Body of pancreas (tissue), 4 donors: ENCODE results near the gene ADGRA3. TPM values are rescaled to one million over a fixed set of nuclear protein-coding genes. Genes with fewer than 3 reads are reported as not detected.

Experiments
- ATAC-seq: fragments of 150-250 bp; one replicate; pipeline ENCODE4 v1.9.1; 2016
- DNase-seq, 4 donors: peaks; one replicate each; pipeline ENCODE4 v3.0.0-alpha.2; 2019
- H3K27ac ChIP-seq, 4 donors: fragments of 200-600 bp; sonication (generic); 1 replicate in 3 of 4; 2 replicates in 1 of 4; pipeline versions ENCODE4 v1.5.1 to v1.6.1; 2016 to 2019; ENCODE audit warnings: mild to moderate bottlenecking in 1 of 4, mixed read lengths in 1 of 4, moderate library complexity in 1 of 4
- H3K27me3 ChIP-seq, 2 donors: fragments of 200-600 bp; sonication (generic); one replicate each; pipeline ENCODE4 v1.6.0; 2016; ENCODE audit warnings: mild to moderate bottlenecking in 1 of 2
- H3K36me3 ChIP-seq, 2 donors: fragments of 200-600 bp; sonication (generic); replicated peaks in 1 of 2; 2 replicates each; pipeline ENCODE4 v1.5.1; 2016; ENCODE audit warnings: low read depth in 2 of 2; ENCODE audit not compliant: insufficient read depth in 1 of 2
- H3K4me1 ChIP-seq: fragments of 200-600 bp; sonication (generic); one replicate; pipeline ENCODE4 v1.6.0; 2016
- H3K4me3 ChIP-seq, 2 donors: fragments of 200-600 bp; sonication (generic); 1 replicate in 1 of 2; 2 replicates in 1 of 2; pipeline ENCODE4 v1.5.1; 2016 to 2019
- H3K9me3 ChIP-seq, 3 donors: fragments of 200-600 bp; sonication (generic); 1 replicate in 2 of 3; 2 replicates in 1 of 3; pipeline ENCODE4 v1.5.1; 2016
- POLR2A ChIP-seq, 3 donors: fragments of 450-650 bp; IDR thresholded peaks; one replicate each; pipeline ENCODE4 v1.6.1; 2016; ENCODE audit warnings: antibody characterized with exemption in 3 of 3, mild to moderate bottlenecking in 2 of 3
- WGBS, 2 donors: methylation state at CpG; one replicate each; pipeline ENCODE4 v1.1.5; 2017; 5-methylcytosine and 5-hydroxymethylcytosine counted together
- intact Hi-C: fragments of 100-400 bp; cut with DNase I; formaldehyde crosslinking; loops from one replicate; pipeline ENCODE4 v1.15.1; 2023
- total RNA-seq, 2 donors: library from RNA; depleted of rRNA; stranded (reverse); fragments of >200 nt; gene quantifications; one replicate each; pipeline ENCODE4 v1.1.0, GENCODE V29; 2016
- TF ChIP-seq, protein P1 (sequence below), 7 experiments: fragments of 450-650 bp in 4 of 7; fragments of 200-600 bp in 3 of 7; sonication (generic) in 3 of 7; IDR thresholded peaks; one replicate each; pipeline ENCODE4 v1.5.1; 2016 to 2019; ENCODE audit warnings: antibody characterized with exemption in 7 of 7

Gene ADGRA3
- total RNA-seq, 2 donors from 2014 or later = 29.3 to 45.9 TPM

DNA sequence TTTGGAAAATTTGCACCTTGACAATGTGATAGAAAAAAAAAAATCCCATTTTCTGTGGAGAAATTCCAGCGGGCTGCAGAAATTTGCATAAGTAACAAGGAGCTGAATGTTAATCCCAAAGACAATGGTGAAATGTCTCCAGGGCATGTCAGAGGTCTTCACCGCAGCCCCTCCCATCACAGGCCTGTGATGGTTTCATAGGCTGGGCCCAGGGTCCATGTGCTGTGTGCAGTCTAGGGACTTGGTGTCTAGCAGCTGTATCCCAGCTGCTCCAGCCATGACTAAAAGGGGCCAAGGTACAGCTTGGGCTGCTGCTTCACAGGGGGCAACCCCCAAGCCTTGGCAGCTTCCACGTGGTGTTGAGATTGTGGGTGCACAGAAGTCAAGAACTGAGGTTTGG, 85.2 kb downstream of the ADGRA3 start:
- 67 to 100% methylated on average over 2 to 3 of the region's 3 CpGs for WGBS, 2 donors
- no peak for TF ChIP-seq POLR2A (IDR thresholded peaks at IDR 0.05)
- TF ChIP-seq, protein P1, sequence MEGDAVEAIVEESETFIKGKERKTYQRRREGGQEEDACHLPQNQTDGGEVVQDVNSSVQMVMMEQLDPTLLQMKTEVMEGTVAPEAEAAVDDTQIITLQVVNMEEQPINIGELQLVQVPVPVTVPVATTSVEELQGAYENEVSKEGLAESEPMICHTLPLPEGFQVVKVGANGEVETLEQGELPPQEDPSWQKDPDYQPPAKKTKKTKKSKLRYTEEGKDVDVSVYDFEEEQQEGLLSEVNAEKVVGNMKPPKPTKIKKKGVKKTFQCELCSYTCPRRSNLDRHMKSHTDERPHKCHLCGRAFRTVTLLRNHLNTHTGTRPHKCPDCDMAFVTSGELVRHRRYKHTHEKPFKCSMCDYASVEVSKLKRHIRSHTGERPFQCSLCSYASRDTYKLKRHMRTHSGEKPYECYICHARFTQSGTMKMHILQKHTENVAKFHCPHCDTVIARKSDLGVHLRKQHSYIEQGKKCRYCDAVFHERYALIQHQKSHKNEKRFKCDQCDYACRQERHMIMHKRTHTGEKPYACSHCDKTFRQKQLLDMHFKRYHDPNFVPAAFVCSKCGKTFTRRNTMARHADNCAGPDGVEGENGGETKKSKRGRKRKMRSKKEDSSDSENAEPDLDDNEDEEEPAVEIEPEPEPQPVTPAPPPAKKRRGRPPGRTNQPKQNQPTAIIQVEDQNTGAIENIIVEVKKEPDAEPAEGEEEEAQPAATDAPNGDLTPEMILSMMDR (IDR thresholded peaks at IDR 0.05) = no peak

DNA sequence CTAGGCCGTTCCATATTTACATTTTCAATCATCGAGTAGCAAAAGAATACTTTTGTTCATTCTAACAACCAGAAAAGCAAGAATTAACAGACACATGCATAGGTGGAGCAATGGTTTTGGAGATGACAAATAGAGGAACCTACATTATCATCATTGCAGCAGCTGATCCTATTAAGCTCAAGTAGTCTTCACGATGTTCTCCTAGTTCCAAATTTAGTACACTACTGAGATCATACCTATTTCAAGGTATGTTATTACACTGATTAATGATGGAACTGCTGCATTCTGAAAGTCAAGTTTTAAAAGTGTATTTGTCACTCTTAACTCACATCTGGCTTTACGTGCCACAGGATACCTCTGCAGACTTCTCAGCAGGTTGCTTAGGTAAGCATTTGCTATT, 87.4 kb downstream of the ADGRA3 start:
- peaks cover 0 to 8% of the 10 kb centered on the region in 2 donors for H3K36me3 ChIP-seq
- ATAC-seq (no peak), DNase-seq (no peak)
- 89 to 92% methylated on average over 4 of the region's 4 CpGs for WGBS, 2 donors
- intact Hi-C loops = no loop called here
- no peak overlapping the region for H3K27ac ChIP-seq
- H3K4me1 ChIP-seq = no peaks in the 10 kb centered on the region
- H3K9me3 ChIP-seq = no peaks in the 10 kb centered on the region
- no peaks in the 10 kb centered on the region for H3K27me3 ChIP-seq
- no peak overlapping the region for H3K4me3 ChIP-seq
- TF ChIP-seq POLR2A (IDR thresholded peaks at IDR 0.05) = no peak
- TF ChIP-seq, protein P1 (IDR thresholded peaks at IDR 0.05) = no peak

More for the DNA sequence above, 85.2 kb downstream of the ADGRA3 start:
- DNase-seq (no peak), ATAC-seq (no peak)
- H3K9me3 ChIP-seq = no peaks in the 10 kb centered on the region
- no peak overlapping the region for H3K27ac ChIP-seq
- H3K4me3 ChIP-seq = no peak overlapping the region
- H3K36me3 ChIP-seq = peaks cover 0 to 6% of the 10 kb centered on the region in 2 donors
- intact Hi-C loops = no loop called here
- no peaks in the 10 kb centered on the region for H3K4me1 ChIP-seq
- no peaks in the 10 kb centered on the region for H3K27me3 ChIP-seq

DNA sequence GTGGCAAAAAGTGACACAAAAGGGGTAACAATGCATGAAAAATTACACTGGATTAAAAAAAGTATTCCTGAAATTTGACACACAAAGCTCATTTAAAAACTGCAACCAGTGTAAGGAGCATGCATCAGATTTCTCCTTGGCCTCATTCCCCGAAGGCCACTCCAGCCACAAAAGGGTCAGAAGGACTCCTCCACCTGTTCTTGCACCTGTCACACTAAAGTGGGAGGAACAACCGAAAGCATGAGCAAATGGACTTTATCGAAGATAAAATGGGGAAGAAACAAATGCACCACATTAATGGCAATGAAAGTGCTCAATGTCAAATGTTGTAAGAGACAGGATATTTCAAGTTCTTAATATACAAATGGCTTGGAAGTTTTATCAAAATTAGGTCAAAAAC, 88.2 kb downstream of the ADGRA3 start:
- peak in 1 of 4 donors; percentile 12 for DNase-seq
- no peak for ATAC-seq

DNA sequence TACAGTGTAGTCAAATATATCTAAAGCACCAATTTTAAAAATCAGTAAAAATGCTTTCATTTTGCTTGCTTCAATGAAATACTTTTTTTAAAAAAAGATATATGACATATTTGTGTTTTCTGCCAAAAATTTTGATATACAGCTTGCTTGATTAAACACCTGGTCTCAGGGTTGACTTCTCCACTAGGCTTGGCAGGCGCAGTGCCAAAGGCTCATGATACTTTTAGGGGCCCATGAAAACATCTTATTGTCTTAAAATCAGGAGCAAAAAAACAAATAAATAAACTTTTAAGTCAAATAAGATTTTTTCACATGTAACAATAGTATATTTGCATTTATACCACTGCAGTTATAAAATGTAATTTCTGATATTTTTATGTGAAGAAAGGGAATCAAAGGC, 95.6 kb downstream of the ADGRA3 start:
- peak in 2 of 4 donors; percentile 14 to 35 for DNase-seq
- WGBS, 2 donors = 92 to 96% methylated on average over 1 of the region's 1 CpG
- no peak for ATAC-seq
- TF ChIP-seq, protein P1 (IDR thresholded peaks at IDR 0.05) = no peak
- no peak for TF ChIP-seq POLR2A (IDR thresholded peaks at IDR 0.05)
- Histone ChIP-seq H3K9me3 (no peaks in the 10 kb centered on the region), H3K27me3 (no peaks in the 10 kb centered on the region), H3K36me3 (peaks cover 0 to 3% of the 10 kb centered on the region in 2 donors), H3K27ac (no peak overlapping the region), H3K4me1 (no peaks in the 10 kb centered on the region), H3K4me3 (no peak overlapping the region)
- intact Hi-C loops = no loop called here

More for the DNA sequence above, 88.2 kb downstream of the ADGRA3 start:
- TF ChIP-seq, protein P1 (IDR thresholded peaks at IDR 0.05) = no peak
- no peak for TF ChIP-seq POLR2A (IDR thresholded peaks at IDR 0.05)
- WGBS, 2 donors = 15 to 38% methylated on average over 3 of the region's 3 CpGs
- intact Hi-C loops = no loop called here
- no peak overlapping the region for H3K27ac ChIP-seq
- H3K36me3 ChIP-seq = peaks cover 0 to 8% of the 10 kb centered on the region in 2 donors
- H3K4me1 ChIP-seq = no peaks in the 10 kb centered on the region
- no peaks in the 10 kb centered on the region for H3K9me3 ChIP-seq
- H3K4me3 ChIP-seq = no peak overlapping the region
- no peaks in the 10 kb centered on the region for H3K27me3 ChIP-seq

DNA sequence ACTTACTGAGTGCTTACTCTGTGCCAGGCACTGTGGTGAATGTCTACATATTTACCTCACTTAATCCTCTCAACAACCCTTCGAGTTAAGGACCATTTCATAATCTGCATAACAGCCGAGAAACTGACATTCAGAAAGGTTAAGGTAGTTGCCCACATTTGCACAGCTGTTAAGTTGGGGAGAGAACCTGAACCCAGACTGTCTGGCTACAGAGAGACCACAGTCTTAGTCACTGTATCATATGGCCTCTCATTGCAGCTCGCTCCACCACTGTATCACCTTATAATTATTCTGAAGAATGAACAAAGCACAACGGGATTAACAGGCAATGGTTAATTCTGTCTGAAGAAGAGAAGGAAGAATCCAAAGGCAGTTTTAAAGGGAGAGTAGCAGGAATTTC, 98.5 kb downstream of the ADGRA3 start:
- no peaks in the 10 kb centered on the region for H3K9me3 ChIP-seq

More for the DNA sequence above, 98.5 kb downstream of the ADGRA3 start:
- WGBS, 2 donors = 56 to 63% methylated on average over 4 of the region's 4 CpGs
- TF ChIP-seq, protein P1 (IDR thresholded peaks at IDR 0.05) = no peak
- no peak for TF ChIP-seq POLR2A (IDR thresholded peaks at IDR 0.05)
- Histone ChIP-seq H3K27me3 (no peaks in the 10 kb centered on the region), H3K4me1 (no peaks in the 10 kb centered on the region), H3K4me3 (no peak overlapping the region), H3K36me3 (peaks cover 0 to 2% of the 10 kb centered on the region in 2 donors), H3K27ac (no peak overlapping the region)
- no peak for DNase-seq
- intact Hi-C loops = no loop called here
- no peak for ATAC-seq
